Neural progenitor cell (in vitro differentiated cells): ENCODE data around the gene HUNK. TPM values are rescaled to one million over a fixed set of nuclear protein-coding genes. Genes with fewer than 3 reads are reported as not detected.
A peak's percentile ranks its signal among the peaks of the same experiment; 100 is the strongest.

ENCODE experiments used
- DNase-seq: peaks from one replicate; pipeline ENCODE4 v3.0.0-alpha.2; 2016; ENCODE audit warnings: low spot score
- H2AFZ ChIP-seq: fragments of 200-600 bp; sonication (generic); replicated peaks from 2 replicates; pipeline ENCODE4 v1.6.1; 2016; ENCODE audit warnings: antibody characterized with exemption
- H3F3A ChIP-seq: fragments of 200-600 bp; sonication (generic); 2 replicates; pipeline ENCODE4 v1.6.1; 2016; ENCODE audit warnings: antibody characterized with exemption, low read depth
- H3K27ac ChIP-seq: fragments of 200-600 bp; sonication (generic); 2 replicates; pipeline ENCODE4 v1.5.1; 2016; ENCODE audit warnings: mild to moderate bottlenecking
- H3K27me3 ChIP-seq: fragments of 200-600 bp; sonication (generic); 2 replicates; pipeline ENCODE4 v1.6.1; 2016; ENCODE audit warnings: mild to moderate bottlenecking, moderate library complexity
- H3K36me3 ChIP-seq: fragments of 200-600 bp; sonication (generic); 2 replicates; pipeline ENCODE4 v1.5.1; 2016
- H3K4me1 ChIP-seq: fragments of 200-600 bp; sonication (generic); 2 replicates; pipeline ENCODE4 v1.6.1; 2016; ENCODE audit warnings: mixed run types
- H3K4me2 ChIP-seq: fragments of 200-600 bp; sonication (generic); 2 replicates; pipeline ENCODE4 v1.6.1; 2016
- H3K4me3 ChIP-seq: fragments of 200-600 bp; sonication (generic); 2 replicates; pipeline ENCODE4 v1.5.1; 2016
- H3K79me2 ChIP-seq: fragments of 200-600 bp; sonication (generic); 2 replicates; pipeline ENCODE4 v1.6.1; 2016; ENCODE audit warnings: low read depth
- H3K9ac ChIP-seq: fragments of 200-600 bp; sonication (generic); 2 replicates; pipeline ENCODE4 v1.6.1; 2016
- H3K9me3 ChIP-seq: fragments of 200-600 bp; sonication (generic); 2 replicates; pipeline ENCODE4 v1.5.1; 2016; ENCODE audit warnings: low read depth
- H4K20me1 ChIP-seq: fragments of 200-600 bp; sonication (generic); 2 replicates; pipeline ENCODE4 v1.6.1; 2016; ENCODE audit warnings: low read depth
- H3K27ac Mint-ChIP-seq: 3 replicates; pipeline ENCODE4 v1.8.0; 2021; ENCODE audit warnings: mixed read lengths
- H3K27me3 Mint-ChIP-seq: 2 replicates; pipeline ENCODE4 v1.8.0; 2022; ENCODE audit warnings: low read depth, mild to moderate bottlenecking, inconsistent platforms, moderate library complexity, mixed read lengths; ENCODE audit not compliant: insufficient read depth
- H3K36me3 Mint-ChIP-seq: 3 replicates; pipeline ENCODE4 v1.8.0; 2021; ENCODE audit warnings: mixed read lengths
- H3K4me1 Mint-ChIP-seq: 3 replicates; pipeline ENCODE4 v1.8.0; 2021; ENCODE audit warnings: mixed read lengths
- H3K4me3 Mint-ChIP-seq: 3 replicates; pipeline ENCODE4 v1.8.0; 2021; ENCODE audit warnings: mild to moderate bottlenecking, moderate library complexity, mixed read lengths
- H3K9me3 Mint-ChIP-seq: 3 replicates; pipeline ENCODE4 v1.8.0; 2020; ENCODE audit warnings: mixed read lengths
- EZH2 ChIP-seq: fragments of 200-600 bp; sonication (generic); IDR thresholded peaks from 2 replicates; pipeline ENCODE4 v1.6.1; 2017; ENCODE audit warnings: antibody characterized with exemption, mild to moderate bottlenecking, moderate library complexity
- EZH2phosphoT487 ChIP-seq: fragments of 200-600 bp; sonication (generic); IDR thresholded peaks from 2 replicates; pipeline ENCODE4 v1.6.1; 2017; ENCODE audit warnings: antibody characterized with exemption
- total RNA-seq: library from RNA; depleted of rRNA; stranded (reverse); fragments of >200 nt; gene quantifications from 2 replicates; pipeline ENCODE4 v1.2.3, GENCODE V29; 2015; ENCODE audit warnings: low replicate concordance
- TF ChIP-seq, protein P1 (sequence below): fragments of 200-600 bp; sonication (generic); IDR thresholded peaks from 2 replicates; pipeline ENCODE4 v1.5.1; 2017; ENCODE audit warnings: antibody characterized with exemption, mild to moderate bottlenecking

The HUNK gene
- total RNA-seq, 1 donor from 2014 or later, result 4.7 TPM

GRCh38 chr21:31877463-31877957 is 4.7 kb downstream of the HUNK start:
- H3K9me3 Mint-ChIP-seq, result peaks cover 5% of the 10 kb centered on the region
- no peak overlapping the region for H3K4me3 Mint-ChIP-seq
- peaks cover 49% of the 10 kb centered on the region for H3K4me1 Mint-ChIP-seq
- Histone ChIP-seq H3K27me3 (peaks cover 14% of the 10 kb centered on the region), H3K79me2 (peaks cover 26% of the 10 kb centered on the region), H4K20me1 (peaks cover 38% of the 10 kb centered on the region), H3K4me3 (no peak overlapping the region), H3K4me1 (peaks cover 44% of the 10 kb centered on the region), H3K27ac (peak overlapping the region; percentile 19), H3F3A (peaks cover 43% of the 10 kb centered on the region), H3K9me3 (no peaks in the 10 kb centered on the region), H3K9ac (no peak overlapping the region), H3K36me3 (no peaks in the 10 kb centered on the region), H3K4me2 (peak overlapping the region; percentile 21), H2AFZ (no peak overlapping the region)
- H3K36me3 Mint-ChIP-seq, result peaks cover 33% of the 10 kb centered on the region
- no peak for DNase-seq
- no peak overlapping the region for H3K27ac Mint-ChIP-seq
- TF ChIP-seq EZH2 (no peak), EZH2phosphoT487 (no peak)
- TF ChIP-seq, protein P1, sequence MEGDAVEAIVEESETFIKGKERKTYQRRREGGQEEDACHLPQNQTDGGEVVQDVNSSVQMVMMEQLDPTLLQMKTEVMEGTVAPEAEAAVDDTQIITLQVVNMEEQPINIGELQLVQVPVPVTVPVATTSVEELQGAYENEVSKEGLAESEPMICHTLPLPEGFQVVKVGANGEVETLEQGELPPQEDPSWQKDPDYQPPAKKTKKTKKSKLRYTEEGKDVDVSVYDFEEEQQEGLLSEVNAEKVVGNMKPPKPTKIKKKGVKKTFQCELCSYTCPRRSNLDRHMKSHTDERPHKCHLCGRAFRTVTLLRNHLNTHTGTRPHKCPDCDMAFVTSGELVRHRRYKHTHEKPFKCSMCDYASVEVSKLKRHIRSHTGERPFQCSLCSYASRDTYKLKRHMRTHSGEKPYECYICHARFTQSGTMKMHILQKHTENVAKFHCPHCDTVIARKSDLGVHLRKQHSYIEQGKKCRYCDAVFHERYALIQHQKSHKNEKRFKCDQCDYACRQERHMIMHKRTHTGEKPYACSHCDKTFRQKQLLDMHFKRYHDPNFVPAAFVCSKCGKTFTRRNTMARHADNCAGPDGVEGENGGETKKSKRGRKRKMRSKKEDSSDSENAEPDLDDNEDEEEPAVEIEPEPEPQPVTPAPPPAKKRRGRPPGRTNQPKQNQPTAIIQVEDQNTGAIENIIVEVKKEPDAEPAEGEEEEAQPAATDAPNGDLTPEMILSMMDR, result no peak
- H3K27me3 Mint-ChIP-seq, result peaks cover 10% of the 10 kb centered on the region

GRCh38 chr21:31878831-31879230 is 6.0 kb downstream of the HUNK start:
- Mint-ChIP-seq H3K9me3 (peaks cover 10% of the 10 kb centered on the region), H3K4me1 (peaks cover 49% of the 10 kb centered on the region), H3K27me3 (peaks cover 10% of the 10 kb centered on the region), H3K27ac (no peak overlapping the region), H3K36me3 (peaks cover 39% of the 10 kb centered on the region), H3K4me3 (no peak overlapping the region)
- no peak for DNase-seq
- peaks cover 14% of the 10 kb centered on the region for H3K27me3 ChIP-seq
- peaks cover 35% of the 10 kb centered on the region for H3F3A ChIP-seq
- peaks cover 38% of the 10 kb centered on the region for H4K20me1 ChIP-seq
- no peak overlapping the region for H3K27ac ChIP-seq
- no peak overlapping the region for H3K4me2 ChIP-seq
- no peaks in the 10 kb centered on the region for H3K36me3 ChIP-seq
- TF ChIP-seq EZH2phosphoT487 (no peak), EZH2 (no peak)
- TF ChIP-seq, protein P1, result no peak
- H3K9ac ChIP-seq, result no peak overlapping the region
- H3K79me2 ChIP-seq, result peaks cover 39% of the 10 kb centered on the region
- no peak overlapping the region for H3K4me3 ChIP-seq
- H3K4me1 ChIP-seq, result peaks cover 44% of the 10 kb centered on the region
- no peaks in the 10 kb centered on the region for H3K9me3 ChIP-seq
- H2AFZ ChIP-seq, result no peak overlapping the region

DNA sequence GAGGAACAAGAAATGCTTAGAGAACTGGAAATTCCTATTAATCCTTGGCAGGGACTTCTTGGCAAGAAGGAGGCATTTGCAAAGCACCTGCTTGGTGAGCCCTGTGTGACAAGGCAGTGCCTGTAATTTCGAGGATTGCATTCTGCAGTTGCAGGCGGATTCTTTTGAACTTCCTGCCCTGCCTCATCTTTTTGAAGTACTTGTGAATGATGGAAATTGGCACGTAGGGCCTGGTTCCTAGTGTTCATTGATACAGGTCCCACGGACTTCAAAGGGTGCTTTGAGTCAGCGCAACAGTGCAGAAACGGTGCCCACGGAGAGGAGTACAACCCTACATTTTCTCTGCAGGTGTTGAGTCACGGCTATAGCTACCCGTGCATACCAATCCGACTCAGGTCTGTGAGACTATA is 6.4 kb downstream of the HUNK start:
- Mint-ChIP-seq H3K27ac (no peak overlapping the region), H3K9me3 (peaks cover 10% of the 10 kb centered on the region), H3K27me3 (peaks cover 10% of the 10 kb centered on the region), H3K4me1 (peaks cover 49% of the 10 kb centered on the region), H3K4me3 (no peak overlapping the region), H3K36me3 (peaks cover 41% of the 10 kb centered on the region)
- Histone ChIP-seq H3K4me3 (no peak overlapping the region), H3K9ac (no peak overlapping the region), H3K9me3 (no peaks in the 10 kb centered on the region), H3F3A (peaks cover 35% of the 10 kb centered on the region), H2AFZ (no peak overlapping the region), H3K27ac (no peak overlapping the region), H3K79me2 (peaks cover 42% of the 10 kb centered on the region), H4K20me1 (peaks cover 38% of the 10 kb centered on the region), H3K36me3 (no peaks in the 10 kb centered on the region), H3K27me3 (peaks cover 13% of the 10 kb centered on the region), H3K4me2 (no peak overlapping the region), H3K4me1 (peaks cover 44% of the 10 kb centered on the region)
- TF ChIP-seq, protein P1, result no peak
- TF ChIP-seq EZH2 (no peak), EZH2phosphoT487 (no peak)
- no peak for DNase-seq
